Measurements from ENCODE around the gene FAF1. TPM values are rescaled to one million over a fixed set of nuclear protein-coding genes. Genes with fewer than 3 reads are reported as not detected.

Gene FAF1
- total and polyA plus RNA-seq, 4 donors, result 27.2 to 51.6 (median 37.1) TPM

GRCh38 chr1:50426108-50426700 is 533.9 kb downstream of the FAF1 start:
- no peak for TF ChIP-seq CTCF (IDR thresholded peaks at IDR 0.05; ENCODE audit: control extremely low read depth, extremely low read depth)
- Histone ChIP-seq H3K27me3 (ENCODE audit: control insufficient read depth in 3 of 3, insufficient read depth in 3 of 3, low read length in 2 of 3) (peaks cover 6 to 95% (median 91%) of the 10 kb centered on the region in 3 donors), H3K9me3 (ENCODE audit: control insufficient read depth in 4 of 4, insufficient read depth in 3 of 4, low read length in 3 of 4) (peaks cover 0 to 12% (median 0%) of the 10 kb centered on the region in 4 donors), H3K4me1 (ENCODE audit: control insufficient read depth in 5 of 5, insufficient read depth in 5 of 5, low read length in 5 of 5) (peaks cover 0 to 37% (median 8%) of the 10 kb centered on the region in 5 donors), H3K9ac (ENCODE audit: insufficient read depth in 1 of 2, low read length in 2 of 2) (no peak overlapping the region), H3K27ac (ENCODE audit: low read depth in 1 of 2, low read length in 1 of 2) (no peak overlapping the region), H3K4me3 (no peak overlapping the region), H3K36me3 (ENCODE audit: control insufficient read depth in 4 of 4, insufficient read depth in 4 of 4, low read length in 4 of 4) (no peaks in the 10 kb centered on the region)
- 12 to 14% methylated on average over 20 of the region's 20 CpGs for WGBS, 2 donors
- no peak for DNase-seq
- ATAC-seq (ENCODE audit: insufficient read depth, low FRiP score), result no peak

- peaks cover 10 to 94% (median 90%) of the 10 kb centered on the region in 3 donors for H3K27me3 ChIP-seq (ENCODE audit: control insufficient read depth in 3 of 3, insufficient read depth in 3 of 3, low read length in 2 of 3)
- 8 to 10% methylated on average over 34 of the region's 34 CpGs for WGBS, 2 donors
- no peaks in the 10 kb centered on the region for H3K36me3 ChIP-seq (ENCODE audit: control insufficient read depth in 4 of 4, insufficient read depth in 4 of 4, low read length in 4 of 4)
- H3K4me3 ChIP-seq, result no peak overlapping the region
- H3K27ac ChIP-seq (ENCODE audit: low read depth in 1 of 2, low read length in 1 of 2), result no peak overlapping the region
- no peak for TF ChIP-seq CTCF (IDR thresholded peaks at IDR 0.05; ENCODE audit: control extremely low read depth, extremely low read depth)
- peaks cover 0 to 37% (median 8%) of the 10 kb centered on the region in 5 donors for H3K4me1 ChIP-seq (ENCODE audit: control insufficient read depth in 5 of 5, insufficient read depth in 5 of 5, low read length in 5 of 5)
- peak in 2 of 3 donors; percentile 36 to 42 for DNase-seq
- peaks cover 0 to 17% (median 0%) of the 10 kb centered on the region in 4 donors for H3K9me3 ChIP-seq (ENCODE audit: control insufficient read depth in 4 of 4, insufficient read depth in 3 of 4, low read length in 3 of 4)
- no peak for ATAC-seq (ENCODE audit: insufficient read depth, low FRiP score)
- H3K9ac ChIP-seq (ENCODE audit: insufficient read depth in 1 of 2, low read length in 2 of 2), result no peak overlapping the region
These were observed 534.5 kb downstream of the FAF1 start for GRCh38 chr1:50425376-50426107.

GRCh38 chr1:50424884-50425375 is 535.1 kb downstream of the FAF1 start:
- H3K4me1 ChIP-seq (ENCODE audit: control insufficient read depth in 5 of 5, insufficient read depth in 5 of 5, low read length in 5 of 5), result peaks cover 0 to 37% (median 8%) of the 10 kb centered on the region in 5 donors
- DNase-seq (peak in 1 of 3 donors; percentile 33), ATAC-seq (ENCODE audit: insufficient read depth, low FRiP score) (no peak)
- no peak overlapping the region for H3K9ac ChIP-seq (ENCODE audit: insufficient read depth in 1 of 2, low read length in 2 of 2)
- H3K4me3 ChIP-seq, result no peak overlapping the region
- TF ChIP-seq CTCF (IDR thresholded peaks at IDR 0.05; ENCODE audit: control extremely low read depth, extremely low read depth), result no peak
- H3K27me3 ChIP-seq (ENCODE audit: control insufficient read depth in 3 of 3, insufficient read depth in 3 of 3, low read length in 2 of 3), result peaks cover 13 to 94% (median 90%) of the 10 kb centered on the region in 3 donors
- 8 to 11% methylated on average over 40 of the region's 40 CpGs for WGBS, 2 donors
- H3K36me3 ChIP-seq (ENCODE audit: control insufficient read depth in 4 of 4, insufficient read depth in 4 of 4, low read length in 4 of 4), result no peaks in the 10 kb centered on the region
- H3K27ac ChIP-seq (ENCODE audit: low read depth in 1 of 2, low read length in 1 of 2), result no peak overlapping the region
- H3K9me3 ChIP-seq (ENCODE audit: control insufficient read depth in 4 of 4, insufficient read depth in 3 of 4, low read length in 3 of 4), result peaks cover 0 to 13% (median 0%) of the 10 kb centered on the region in 4 donors
